ENCODE results near the gene KLK6. TPM values are rescaled to one million over a fixed set of nuclear protein-coding genes. Genes with fewer than 3 reads are reported as not detected.
A peak's percentile ranks its signal among the peaks of the same experiment; 100 is the strongest.

Gene KLK6
- polyA plus RNA-seq, 12 donors = 0.22 to 0.50 (median 0.39) TPM; not detected in 8

- no peak for DNase-seq
Observed at GRCh38 chr19:50957587-50957986, 11.8 kb downstream of the KLK6 start.

GRCh38 chr19:50952910-50953309, 16.5 kb downstream of the KLK6 start, which contains the start of gene KLK5:
TSS of gene KLK5 (minus strand) at chr19:50953038. CDS start at chr19:50952657, 381 bp downstream.
- no peak for DNase-seq

GRCh38 chr19:50949861-50950260, 19.5 kb downstream of the KLK6 start:
- DNase-seq = no peak

GRCh38 chr19:50947123-50947522, 22.3 kb downstream of the KLK6 start:
- no peak for DNase-seq

- DNase-seq = no peak
Observed at GRCh38 chr19:50944795-50945194, 24.6 kb downstream of the KLK6 start.

GRCh38 chr19:50943074-50943828, 26.1 kb downstream of the KLK6 start:
- no peak for DNase-seq

GRCh38 chr19:50939596-50939995, 29.8 kb downstream of the KLK6 start:
- no peak for DNase-seq

GRCh38 chr19:50933640-50934039, 35.8 kb downstream of the KLK6 start:
- DNase-seq = no peak

GRCh38 chr19:50932690-50933083, 36.7 kb downstream of the KLK6 start:
- no peak for DNase-seq

- no peak for DNase-seq
Observed at GRCh38 chr19:50932018-50932689, 37.2 kb downstream of the KLK6 start.

- DNase-seq = no peak
Observed at GRCh38 chr19:50931023-50931422, 38.4 kb downstream of the KLK6 start.

GRCh38 chr19:50928831-50929230, 40.6 kb downstream of the KLK6 start:
- DNase-seq = no peak

GRCh38 chr19:50926144-50926543, 43.2 kb downstream of the KLK6 start:
- no peak for DNase-seq

- no peak for DNase-seq
Observed at GRCh38 chr19:50925734-50926133, 43.7 kb downstream of the KLK6 start.

- DNase-seq = no peak
Observed at GRCh38 chr19:50924586-50924985, 44.8 kb downstream of the KLK6 start.

GRCh38 chr19:50922317-50922853, 47.0 kb downstream of the KLK6 start:
- peak; percentile 72 for DNase-seq

- peak; percentile 12 for DNase-seq
Observed at GRCh38 chr19:50921426-50922316, 47.7 kb downstream of the KLK6 start.

- DNase-seq = no peak
Observed at GRCh38 chr19:50916069-50916468, 53.3 kb downstream of the KLK6 start.

GRCh38 chr19:50912727-50913716, 56.4 kb downstream of the KLK6 start:
- no peak for DNase-seq

- DNase-seq = no peak
Observed at GRCh38 chr19:50912102-50912599, 57.2 kb downstream of the KLK6 start.
